ENCODE data around the gene VTI1A. TPM values are rescaled to one million over a fixed set of nuclear protein-coding genes. Genes with fewer than 3 reads are reported as not detected.
"Not testable (repeated sequence)": the region's sequence is repeated elsewhere in the genome, so short reads cannot be mapped to it uniquely, and the experiment has no call there.

Gene VTI1A
- total RNA-seq, 1 donor from 2014 or later, result 34.6 TPM

- Mint-ChIP-seq H3K27me3 (ENCODE audit: low read depth) (no peaks in the 10 kb centered on the region), H3K27ac (no peak overlapping the region), H3K4me3 (no peak overlapping the region), H3K4me1 (no peaks in the 10 kb centered on the region), H3K36me3 (peaks cover 18% of the 10 kb centered on the region), H3K9me3 (peaks cover 15% of the 10 kb centered on the region)
- no peak for DNase-seq (ENCODE audit: low spot score in 2 of 2, unreplicated experiment in 2 of 2)
- TF ChIP-seq CTCF (IDR thresholded peaks at IDR 0.05; ENCODE audit: unreplicated experiment), result no peak
Measured at GRCh38 chr10:112454910-112455779, 8.1 kb downstream of the VTI1A start.

- no peak overlapping the region for H3K27ac Mint-ChIP-seq
- no peaks in the 10 kb centered on the region for H3K27me3 Mint-ChIP-seq (ENCODE audit: low read depth)
- H3K36me3 Mint-ChIP-seq, result peaks cover 21% of the 10 kb centered on the region
- no peaks in the 10 kb centered on the region for H3K4me1 Mint-ChIP-seq
- no peak for TF ChIP-seq CTCF (IDR thresholded peaks at IDR 0.05; ENCODE audit: unreplicated experiment)
- H3K4me3 Mint-ChIP-seq, result no peak overlapping the region
- DNase-seq (ENCODE audit: low spot score in 2 of 2, unreplicated experiment in 2 of 2), result no peak
- H3K9me3 Mint-ChIP-seq, result peaks cover 15% of the 10 kb centered on the region
Measured at GRCh38 chr10:112456533-112456932, 9.5 kb downstream of the VTI1A start.

GRCh38 chr10:112460366-112460765 lies 13.4 kb downstream of the VTI1A start:
- Mint-ChIP-seq H3K36me3 (peaks cover 20% of the 10 kb centered on the region), H3K4me1 (no peaks in the 10 kb centered on the region), H3K27me3 (ENCODE audit: low read depth) (no peaks in the 10 kb centered on the region), H3K27ac (no peak overlapping the region), H3K9me3 (peaks cover 6% of the 10 kb centered on the region), H3K4me3 (no peak overlapping the region)
- DNase-seq (ENCODE audit: low spot score in 2 of 2, unreplicated experiment in 2 of 2), result no peak
- no peak for TF ChIP-seq CTCF (IDR thresholded peaks at IDR 0.05; ENCODE audit: unreplicated experiment)

GRCh38 chr10:112461029-112461887 lies 14.2 kb downstream of the VTI1A start:
- Mint-ChIP-seq H3K9me3 (peaks cover 9% of the 10 kb centered on the region), H3K4me1 (no peaks in the 10 kb centered on the region), H3K36me3 (peaks cover 21% of the 10 kb centered on the region), H3K27me3 (ENCODE audit: low read depth) (no peaks in the 10 kb centered on the region), H3K4me3 (no peak overlapping the region), H3K27ac (no peak overlapping the region)
- no peak for DNase-seq (ENCODE audit: low spot score in 2 of 2, unreplicated experiment in 2 of 2)
- no peak for TF ChIP-seq CTCF (IDR thresholded peaks at IDR 0.05; ENCODE audit: unreplicated experiment)

GRCh38 chr10:112464074-112464473 lies 17.1 kb downstream of the VTI1A start:
- H3K4me3 Mint-ChIP-seq; H3K27ac Mint-ChIP-seq; DNase-seq (ENCODE audit: low spot score in 2 of 2, unreplicated experiment in 2 of 2); H3K9me3 Mint-ChIP-seq; H3K4me1 Mint-ChIP-seq; H3K27me3 Mint-ChIP-seq (ENCODE audit: low read depth): not testable (repeated sequence)
- H3K36me3 Mint-ChIP-seq, result peaks cover 24% of the 10 kb centered on the region
